ENCODE data around the gene LRRC27.
A peak's percentile ranks its signal among the peaks of the same experiment; 100 is the strongest.
"Not testable (repeated sequence)": the region's sequence is repeated elsewhere in the genome, so short reads cannot be mapped to it uniquely, and the experiment has no call there.

LRRC27 gene

GRCh38 chr10:132301371-132302330 is 30.3 kb upstream of the LRRC27 start:
- DNase-seq = no peak

- no peak for DNase-seq
These were observed 29.3 kb upstream of the LRRC27 start for GRCh38 chr10:132302421-132303310.

- DNase-seq = no peak
These were observed 28.5 kb upstream of the LRRC27 start for GRCh38 chr10:132303361-132304115.

- DNase-seq = no peak
These were observed 27.1 kb upstream of the LRRC27 start for GRCh38 chr10:132304756-132305509.

DNA sequence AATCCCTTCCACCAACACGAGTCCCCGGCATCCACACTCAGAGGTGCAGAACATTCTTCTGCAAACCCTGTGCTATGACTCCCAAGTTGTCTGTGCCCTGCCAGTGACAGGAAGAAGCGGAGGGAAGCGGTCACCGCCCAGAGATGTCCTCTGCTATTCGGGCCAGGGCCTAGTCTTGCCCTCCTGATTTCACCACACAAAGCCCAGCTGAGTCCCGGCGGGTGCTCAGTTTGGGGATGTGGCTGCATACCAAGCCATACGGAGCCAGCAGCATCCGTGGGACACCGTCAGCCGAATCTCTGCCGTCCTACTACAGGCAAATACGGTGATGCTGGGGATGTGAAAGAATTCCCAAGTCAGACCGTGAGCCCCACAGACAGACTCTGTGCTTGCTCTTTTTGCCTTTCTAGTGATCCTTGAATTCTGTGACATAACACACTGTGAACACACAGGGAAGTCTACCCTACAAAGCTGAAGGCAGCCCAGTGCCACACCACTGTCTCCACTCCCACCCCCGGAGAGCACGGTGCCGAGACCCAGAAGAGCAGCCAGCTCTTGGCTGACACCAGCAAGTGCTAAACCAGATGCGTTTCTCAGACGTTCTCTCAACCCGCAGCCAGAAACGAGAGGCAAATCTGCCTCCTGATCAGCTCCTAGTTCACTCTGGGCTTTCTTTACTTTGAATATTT is 26.2 kb upstream of the LRRC27 start:
- DNase-seq = no peak

DNA sequence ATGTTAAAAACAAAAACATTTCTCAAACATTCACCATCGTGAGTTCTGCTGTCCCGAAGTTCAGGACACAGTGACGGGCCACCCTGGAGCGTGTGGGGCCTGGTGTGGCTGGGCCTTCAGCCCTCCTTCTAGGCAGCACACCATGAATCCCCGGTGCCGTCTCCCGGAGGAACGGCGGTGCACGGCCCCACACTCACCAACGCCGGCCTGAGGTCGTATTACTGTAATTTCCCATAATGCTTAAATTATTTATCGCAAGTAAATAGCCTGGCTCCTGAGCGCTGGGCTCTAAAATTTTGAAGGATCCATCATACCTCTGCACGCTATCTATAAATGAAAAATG is 25.7 kb upstream of the LRRC27 start:
- no peak for DNase-seq

GRCh38 chr10:132306864-132307751 is 24.9 kb upstream of the LRRC27 start:
- DNase-seq = no peak

DNA sequence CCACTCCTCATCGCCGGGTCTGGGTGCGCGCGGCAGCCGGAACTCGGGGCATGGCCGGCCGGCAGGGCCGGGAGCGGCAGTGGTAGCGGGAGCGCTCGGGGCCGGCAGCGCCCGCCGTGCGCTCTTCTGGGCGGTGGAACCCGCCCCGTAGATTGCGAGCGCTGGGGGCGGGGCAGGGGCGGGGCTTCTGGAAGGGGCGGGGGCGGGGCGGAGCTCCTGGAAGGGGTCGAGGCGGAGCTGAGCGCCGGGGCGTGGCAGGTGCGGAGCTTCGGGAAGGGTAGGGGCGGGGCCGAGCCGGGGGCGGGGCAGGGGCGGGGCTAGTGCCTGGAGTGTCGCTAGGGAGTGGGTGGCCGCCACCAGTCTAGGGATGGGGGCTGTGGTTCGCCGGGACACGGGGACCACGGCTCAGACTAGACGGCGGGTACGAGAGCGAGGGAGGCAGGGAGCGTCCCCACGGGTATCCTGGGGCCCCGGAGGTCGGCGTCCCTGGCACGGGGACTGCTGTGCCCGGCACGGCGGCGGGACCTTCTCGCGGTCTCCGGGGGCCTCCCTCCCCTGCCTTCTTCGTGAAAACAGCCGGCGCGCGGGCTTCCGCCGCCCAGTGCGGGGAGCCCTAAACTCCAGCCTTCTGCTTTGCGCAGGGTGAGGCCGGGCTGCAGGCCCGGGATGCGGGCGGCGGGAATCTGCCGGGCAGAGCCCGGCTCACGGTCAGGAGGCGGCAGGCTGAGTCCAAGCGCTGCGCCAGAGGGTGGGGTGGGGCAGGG is 24.0 kb upstream of the LRRC27 start, which contains the start of gene STK32C:
STK32C (minus strand) TSS at position 128 of the 764 bp plus-strand sequence; CDS start at position 11, 117 bp downstream.
- DNase-seq = peak; percentile 56

- no peak for DNase-seq
These were observed 23.2 kb upstream of the LRRC27 start for GRCh38 chr10:132308587-132309470.

- no peak for DNase-seq
These were observed 22.5 kb upstream of the LRRC27 start for GRCh38 chr10:132309471-132309865.

GRCh38 chr10:132309879-132310591 is 22.0 kb upstream of the LRRC27 start:
- DNase-seq = no peak

DNA sequence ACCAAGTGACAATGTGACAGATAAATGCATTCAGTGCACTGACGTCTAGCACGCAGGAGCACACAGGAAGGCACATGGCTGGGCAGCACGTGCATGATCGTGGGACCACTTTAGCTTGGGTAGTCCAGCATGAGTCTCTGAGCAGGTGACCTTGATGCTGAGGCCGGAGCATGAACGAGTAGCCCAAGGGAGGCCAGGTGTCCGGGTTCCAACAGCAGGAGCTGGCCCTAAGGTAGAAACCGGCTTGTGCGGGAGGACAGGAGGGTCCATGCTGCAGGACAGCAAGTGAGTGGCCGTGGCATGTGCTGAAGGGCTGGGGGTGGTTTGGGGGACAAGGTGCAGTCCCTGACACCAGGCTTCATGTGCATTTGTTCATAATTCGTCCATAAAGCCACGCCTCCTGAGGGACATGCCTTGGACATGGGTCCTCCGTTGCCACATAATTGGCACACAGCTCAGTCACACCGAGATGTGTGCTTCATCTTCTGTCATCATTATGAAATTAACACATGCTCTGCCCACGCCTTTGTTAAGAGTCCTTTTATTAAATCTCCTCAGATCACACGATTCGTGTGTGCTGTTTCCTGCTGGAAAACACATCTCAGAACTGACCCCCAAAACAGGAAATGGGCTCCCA is 21.2 kb upstream of the LRRC27 start:
- DNase-seq = no peak

- DNase-seq = no peak
These were observed 20.6 kb upstream of the LRRC27 start for GRCh38 chr10:132311338-132311939.

- no peak for DNase-seq
These were observed 18.7 kb upstream of the LRRC27 start for GRCh38 chr10:132313305-132313704.

- DNase-seq = no peak
These were observed 18.1 kb upstream of the LRRC27 start for GRCh38 chr10:132313865-132314264.

DNA sequence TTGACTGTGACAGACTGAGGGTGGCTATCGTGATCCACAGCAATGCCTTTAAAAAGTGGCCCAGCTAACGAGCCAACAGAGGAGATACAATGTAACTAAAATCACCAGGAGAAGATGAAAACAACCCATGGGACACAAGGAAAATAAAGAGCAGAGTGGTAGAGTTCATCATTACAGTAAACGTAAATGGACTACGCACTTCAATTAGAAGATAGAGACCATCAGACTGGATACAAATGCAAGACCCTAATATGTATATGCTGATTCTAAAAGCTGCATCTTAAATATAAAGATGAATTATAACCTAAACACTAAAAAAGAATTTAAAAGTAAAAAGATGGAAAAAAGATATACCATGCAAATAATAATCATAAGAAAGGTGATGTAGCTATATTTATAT is 17.7 kb upstream of the LRRC27 start:
- no peak for DNase-seq

- DNase-seq = not testable (repeated sequence)
These were observed 17.1 kb upstream of the LRRC27 start for GRCh38 chr10:132314881-132315280.

Measured in NCI-H446 treated with DMSO at 0.1 percent for 48 hours (cell line).